Measurements from ENCODE around the gene B3GNT3. TPM values are rescaled to one million over a fixed set of nuclear protein-coding genes. Genes with fewer than 3 reads are reported as not detected.

The B3GNT3 gene
- total RNA-seq, 1 donor from 2014 or later: not detected

GRCh38 chr19:17848595-17849292 is 53.8 kb downstream of the B3GNT3 start:
- intact Hi-C loops (cut with micrococcal nuclease): loop anchor here (1.0 kb wide), 1 partner anchor 72 kb away; no protein-coding TSS in a partner anchor
- peak overlapping the region; percentile 94 for H3K4me3 Mint-ChIP-seq
- ATAC-seq (ENCODE audit: low read depth) (no peak), DNase-seq (no peak)
- CTCF ChIA-PET: interaction anchor here (0.7 to 1.2 kb wide), 3 partner anchors 14 to 147 kb away, joined by 3 to 4 read pairs (median 3); no protein-coding TSS in a partner anchor
- H3K36me3 Mint-ChIP-seq (ENCODE audit: low read depth): peaks cover 20% of the 10 kb centered on the region
- peaks cover 69% of the 10 kb centered on the region for H3K4me1 Mint-ChIP-seq
- peak overlapping the region; percentile 96 for H3K27ac Mint-ChIP-seq
- no peaks in the 10 kb centered on the region for H3K9me3 Mint-ChIP-seq
- POLR2A ChIA-PET: interaction anchor here (1.1 to 8.3 kb wide), 11 partner anchors 8 to 196 kb away, joined by 3 to 121 read pairs (median 8); partner anchors contain the start of genes CCDC124, FCHO1, RPL18A and SLC5A5
- TF ChIP-seq, protein P1, sequence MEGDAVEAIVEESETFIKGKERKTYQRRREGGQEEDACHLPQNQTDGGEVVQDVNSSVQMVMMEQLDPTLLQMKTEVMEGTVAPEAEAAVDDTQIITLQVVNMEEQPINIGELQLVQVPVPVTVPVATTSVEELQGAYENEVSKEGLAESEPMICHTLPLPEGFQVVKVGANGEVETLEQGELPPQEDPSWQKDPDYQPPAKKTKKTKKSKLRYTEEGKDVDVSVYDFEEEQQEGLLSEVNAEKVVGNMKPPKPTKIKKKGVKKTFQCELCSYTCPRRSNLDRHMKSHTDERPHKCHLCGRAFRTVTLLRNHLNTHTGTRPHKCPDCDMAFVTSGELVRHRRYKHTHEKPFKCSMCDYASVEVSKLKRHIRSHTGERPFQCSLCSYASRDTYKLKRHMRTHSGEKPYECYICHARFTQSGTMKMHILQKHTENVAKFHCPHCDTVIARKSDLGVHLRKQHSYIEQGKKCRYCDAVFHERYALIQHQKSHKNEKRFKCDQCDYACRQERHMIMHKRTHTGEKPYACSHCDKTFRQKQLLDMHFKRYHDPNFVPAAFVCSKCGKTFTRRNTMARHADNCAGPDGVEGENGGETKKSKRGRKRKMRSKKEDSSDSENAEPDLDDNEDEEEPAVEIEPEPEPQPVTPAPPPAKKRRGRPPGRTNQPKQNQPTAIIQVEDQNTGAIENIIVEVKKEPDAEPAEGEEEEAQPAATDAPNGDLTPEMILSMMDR (IDR thresholded peaks at IDR 0.05): no peak
- H3K27me3 Mint-ChIP-seq: no peaks in the 10 kb centered on the region

DNA sequence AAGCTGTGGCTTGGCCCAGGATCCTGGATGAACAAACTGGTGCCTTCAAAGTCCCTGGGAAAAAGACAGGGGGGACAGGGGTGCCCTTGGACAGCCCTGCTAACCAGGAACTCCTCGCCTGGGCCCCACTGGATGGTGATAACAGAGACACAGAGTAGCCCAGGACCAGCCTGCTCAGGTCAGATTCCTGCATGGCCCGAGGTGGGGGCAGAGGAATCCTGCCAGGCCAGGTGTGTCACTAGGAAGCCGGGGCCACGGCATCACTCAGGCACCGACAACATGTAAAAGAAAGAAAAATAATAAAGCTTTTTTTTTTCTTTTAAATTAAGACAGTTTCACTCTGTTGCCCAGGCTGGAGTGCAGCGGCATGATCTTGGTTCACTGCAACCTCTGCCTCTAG is 59.1 kb downstream of the B3GNT3 start:
- no peaks in the 10 kb centered on the region for H3K27me3 Mint-ChIP-seq
- TF ChIP-seq, protein P1 (IDR thresholded peaks at IDR 0.05): no peak
- POLR2A ChIA-PET: interaction anchor here (0.6 to 0.9 kb wide), 6 partner anchors 20 to 458 kb away, joined by 3 to 11 read pairs (median 5); partner anchors contain the start of gene MAP1S
- ATAC-seq (ENCODE audit: low read depth) (no peak), DNase-seq (no peak)
- CTCF ChIA-PET: interaction anchor here (0.9 to 3.7 kb wide), 9 partner anchors 52 to 358 kb away, joined by 3 to 16 read pairs (median 6); partner anchors contain the start of genes B3GNT3 and CCDC124
- H3K4me3 Mint-ChIP-seq: no peak overlapping the region
- H3K36me3 Mint-ChIP-seq (ENCODE audit: low read depth): no peaks in the 10 kb centered on the region
- H3K4me1 Mint-ChIP-seq: peaks cover 36% of the 10 kb centered on the region
- no peak overlapping the region for H3K27ac Mint-ChIP-seq
- H3K9me3 Mint-ChIP-seq: no peaks in the 10 kb centered on the region
- intact Hi-C loops (cut with micrococcal nuclease): loop anchor here (2.0 to 10.0 kb wide), 3 partner anchors 77 to 299 kb away; partner anchors contain the start of gene COLGALT1

- CTCF ChIA-PET: interaction anchor here (0.6 to 3.7 kb wide), 25 partner anchors 9 to 436 kb away, joined by 3 to 21 read pairs (median 4); partner anchors contain the start of genes B3GNT3, CCDC124 and MAP1S
- DNase-seq (peak; percentile 93), ATAC-seq (ENCODE audit: low read depth) (peak; percentile 22)
- TF ChIP-seq, protein P1 (IDR thresholded peaks at IDR 0.05): peak; percentile 46
- Mint-ChIP-seq H3K27me3 (no peaks in the 10 kb centered on the region), H3K36me3 (ENCODE audit: low read depth) (peaks cover 10% of the 10 kb centered on the region), H3K27ac (peak overlapping the region; percentile 70), H3K4me1 (peaks cover 32% of the 10 kb centered on the region), H3K9me3 (no peaks in the 10 kb centered on the region), H3K4me3 (peak overlapping the region; percentile 9)
- POLR2A ChIA-PET: interaction anchor here (0.6 to 3.0 kb wide), 10 partner anchors 8 to 708 kb away, joined by 3 to 11 read pairs (median 5); partner anchors contain the start of genes CCDC124 and JAK3
- intact Hi-C loops (cut with micrococcal nuclease): loop anchor here (1.0 to 10.0 kb wide), 10 partner anchors 61 to 403 kb away; partner anchors contain the start of genes COLGALT1 and UNC13A
Measured at GRCh38 chr19:17855280-17856152, 60.6 kb downstream of the B3GNT3 start.

- Mint-ChIP-seq H3K9me3 (no peaks in the 10 kb centered on the region), H3K36me3 (ENCODE audit: low read depth) (peaks cover 50% of the 10 kb centered on the region), H3K27me3 (no peaks in the 10 kb centered on the region), H3K27ac (peak within 1 kb of the TSS; percentile 98), H3K4me1 (peaks cover 47% of the 10 kb centered on the region), H3K4me3 (peak within 1 kb of the TSS; percentile 99)
- POLR2A ChIA-PET: interaction anchor here (0.5 to 4.2 kb wide), 66 partner anchors 9 to 1701 kb away, joined by 3 to 299 read pairs (median 4); partner anchors contain the start of genes ARRDC2, BST2, CCDC124 and FCHO1
- ATAC-seq (ENCODE audit: low read depth): peak; percentile 91
- intact Hi-C loops (cut with micrococcal nuclease): loop anchor here (1.0 to 10.0 kb wide), 8 partner anchors 15 to 407 kb away; partner anchors contain the start of genes COLGALT1 and UNC13A
- TF ChIP-seq, protein P1 (IDR thresholded peaks at IDR 0.05): no peak
- peak; percentile 85 for DNase-seq
- CTCF ChIA-PET: interaction anchor here (0.6 to 5.7 kb wide), 26 partner anchors 9 to 337 kb away, joined by 3 to 201 read pairs (median 3); partner anchors contain the start of genes B3GNT3, CCDC124, JAK3 and MAP1S
Measured at GRCh38 chr19:17859533-17860330, 64.8 kb downstream of the B3GNT3 start, which contains the start of gene RPL18A. Gene RPL18A (plus strand): TSS chr19:17859910. CDS start chr19:17859957, 47 bp downstream.
